HG03280 (cell line): ENCODE data around the gene DHRS9.

ENCODE experiments used
- ATAC-seq: cut with Tn5 transposase; IDR thresholded peaks from one replicate; pipeline ENCODE4 v1.9.1; 2021; ENCODE audit warnings: mild to moderate bottlenecking, moderate library complexity; ENCODE audit not compliant: unreplicated experiment

The DHRS9 gene

GRCh38 chr2:169065422-169065821 lies 3.9 kb upstream of the DHRS9 start:
- ATAC-seq = no peak

GRCh38 chr2:169065864-169066517 lies 3.4 kb upstream of the DHRS9 start:
- ATAC-seq = no peak

- ATAC-seq = no peak
These were observed 2.5 kb upstream of the DHRS9 start for GRCh38 chr2:169066897-169067296.

GRCh38 chr2:169069833-169070232 lies 470 bp downstream of the DHRS9 start:
- no peak for ATAC-seq

- no peak for ATAC-seq
These were observed 2.1 kb downstream of the DHRS9 start for GRCh38 chr2:169071455-169071854.

- ATAC-seq = no peak
These were observed 3.0 kb downstream of the DHRS9 start for GRCh38 chr2:169072163-169072925.

GRCh38 chr2:169073211-169073962 lies 4.0 kb downstream of the DHRS9 start:
- no peak for ATAC-seq

- no peak for ATAC-seq
These were observed 4.8 kb downstream of the DHRS9 start for GRCh38 chr2:169073963-169074751.

- ATAC-seq = no peak
These were observed 8.4 kb downstream of the DHRS9 start for GRCh38 chr2:169077674-169078240.

- peak; percentile 80 for ATAC-seq
These were observed 11.1 kb downstream of the DHRS9 start for GRCh38 chr2:169080250-169081069.

- no peak for ATAC-seq
These were observed 12.2 kb downstream of the DHRS9 start for GRCh38 chr2:169081551-169081950.

GRCh38 chr2:169082995-169083394 lies 13.6 kb downstream of the DHRS9 start:
- ATAC-seq = peak; percentile 41

- ATAC-seq = no peak
These were observed 17.6 kb downstream of the DHRS9 start for GRCh38 chr2:169086893-169087467.

GRCh38 chr2:169087757-169088379 lies 18.5 kb downstream of the DHRS9 start:
- ATAC-seq = no peak

GRCh38 chr2:169089182-169089581 lies 19.8 kb downstream of the DHRS9 start:
- ATAC-seq = no peak

- no peak for ATAC-seq
These were observed 20.9 kb downstream of the DHRS9 start for GRCh38 chr2:169090133-169090820.

- no peak for ATAC-seq
These were observed 21.9 kb downstream of the DHRS9 start for GRCh38 chr2:169091256-169091655.

GRCh38 chr2:169091761-169092519 lies 22.6 kb downstream of the DHRS9 start:
- ATAC-seq = no peak
